NB4 (cell line): ENCODE results near the gene CARNS1.

Experiments used
- DNase-seq: peaks from one replicate; pipeline ENCODE4 v3.0.0; 2010; ENCODE audit warnings: low read depth
- H3K4me3 ChIP-seq: one replicate; pipeline ENCODE4 v1.5.1; 2011; ENCODE audit warnings: mild to moderate bottlenecking, low read depth, low read length, moderate library complexity
- MYC ChIP-seq: IDR thresholded peaks from 2 replicates; pipeline ENCODE4 v1.6.1; 2011; ENCODE audit warnings: low read depth, low read length
- POLR2A ChIP-seq: IDR thresholded peaks from 2 replicates; pipeline ENCODE4 v1.6.1; 2011; ENCODE audit warnings: mild to moderate bottlenecking; ENCODE audit not compliant: insufficient read length; ENCODE audit errors: extremely low read depth
- TF ChIP-seq, protein P1 (sequence below): IDR thresholded peaks from 2 replicates; pipeline ENCODE4 v1.6.1; 2011; ENCODE audit warnings: low read depth, low read length
- TF ChIP-seq, protein P2 (sequence below): IDR thresholded peaks from one replicate; pipeline ENCODE4 v1.5.1; 2012; ENCODE audit warnings: low read depth, low read length

The CARNS1 gene

DNA sequence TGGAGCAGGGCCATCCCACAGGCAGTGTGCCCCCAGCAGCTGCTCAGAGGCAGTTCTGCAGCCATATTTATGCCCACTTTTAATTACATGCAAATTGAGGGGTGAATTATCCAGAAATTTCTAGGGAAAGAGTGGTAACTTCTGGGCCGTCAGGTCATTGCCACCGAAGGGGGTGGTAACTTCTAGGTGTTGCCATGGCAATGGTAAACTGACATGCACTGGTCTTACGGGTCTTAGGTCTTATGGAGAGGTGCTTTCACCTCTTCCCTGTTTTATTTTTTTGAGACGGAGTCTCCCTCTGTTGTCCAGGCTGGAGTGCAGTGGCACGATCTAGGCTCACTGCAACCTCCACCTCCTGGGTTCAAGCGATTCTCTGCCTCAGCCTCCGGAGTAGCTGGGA lies 57.4 kb downstream of the CARNS1 start:
- no peak for TF ChIP-seq MYC
- TF ChIP-seq POLR2A: no peak
- TF ChIP-seq, protein P1, sequence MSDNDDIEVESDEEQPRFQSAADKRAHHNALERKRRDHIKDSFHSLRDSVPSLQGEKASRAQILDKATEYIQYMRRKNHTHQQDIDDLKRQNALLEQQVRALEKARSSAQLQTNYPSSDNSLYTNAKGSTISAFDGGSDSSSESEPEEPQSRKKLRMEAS: no peak
- TF ChIP-seq, protein P2, sequence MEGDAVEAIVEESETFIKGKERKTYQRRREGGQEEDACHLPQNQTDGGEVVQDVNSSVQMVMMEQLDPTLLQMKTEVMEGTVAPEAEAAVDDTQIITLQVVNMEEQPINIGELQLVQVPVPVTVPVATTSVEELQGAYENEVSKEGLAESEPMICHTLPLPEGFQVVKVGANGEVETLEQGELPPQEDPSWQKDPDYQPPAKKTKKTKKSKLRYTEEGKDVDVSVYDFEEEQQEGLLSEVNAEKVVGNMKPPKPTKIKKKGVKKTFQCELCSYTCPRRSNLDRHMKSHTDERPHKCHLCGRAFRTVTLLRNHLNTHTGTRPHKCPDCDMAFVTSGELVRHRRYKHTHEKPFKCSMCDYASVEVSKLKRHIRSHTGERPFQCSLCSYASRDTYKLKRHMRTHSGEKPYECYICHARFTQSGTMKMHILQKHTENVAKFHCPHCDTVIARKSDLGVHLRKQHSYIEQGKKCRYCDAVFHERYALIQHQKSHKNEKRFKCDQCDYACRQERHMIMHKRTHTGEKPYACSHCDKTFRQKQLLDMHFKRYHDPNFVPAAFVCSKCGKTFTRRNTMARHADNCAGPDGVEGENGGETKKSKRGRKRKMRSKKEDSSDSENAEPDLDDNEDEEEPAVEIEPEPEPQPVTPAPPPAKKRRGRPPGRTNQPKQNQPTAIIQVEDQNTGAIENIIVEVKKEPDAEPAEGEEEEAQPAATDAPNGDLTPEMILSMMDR: no peak
- no peak overlapping the region for H3K4me3 ChIP-seq
- DNase-seq: no peak
